HEK293 (cell line): ENCODE data around the gene AIF1L.

Experiments
- CTCF ChIA-PET: fragments of 350-600 bp; formaldehyde crosslinking; extraction: SDS; loops from one replicate; lab custom pipeline; 2021; ENCODE audit warnings: antibody characterized with exemption; lab: Yijun Ruan, JAX
- POLR2A ChIA-PET: fragments of 300-600 bp; formaldehyde crosslinking; extraction: SDS; loops from one replicate; lab custom pipeline; 2020; ENCODE audit warnings: antibody characterized with exemption, inconsistent platforms; lab: Yijun Ruan, JAX
- H3K27ac ChIP-seq: fragments of 200-500 bp; sonication (Bioruptor generic); 2 replicates; pipeline ENCODE4 v1.5.1; 2014; ENCODE audit warnings: low read depth, low read length, control low read depth, inconsistent platforms; ENCODE audit errors: extremely low read depth
- H3K36me3 ChIP-seq, 2 experiments: fragments of 200-500 bp in 1 of 2; sonication (Bioruptor generic) in 1 of 2; 1 replicate in 1 of 2; 2 replicates in 1 of 2; pipeline ENCODE4 v1.5.1; 2014 to 2017; ENCODE audit warnings: inconsistent platforms in 2 of 2, low read length in 2 of 2; ENCODE audit not compliant: control insufficient read depth in 2 of 2, insufficient read depth in 1 of 2
- H3K4me1 ChIP-seq: fragments of 200-500 bp; sonication (Bioruptor generic); 2 replicates; pipeline ENCODE4 v1.5.1; 2014; ENCODE audit warnings: mild to moderate bottlenecking, low read length, inconsistent platforms; ENCODE audit not compliant: control insufficient read depth, insufficient read depth
- H3K4me3 ChIP-seq: 2 replicates; pipeline ENCODE4 v1.5.1; 2011; ENCODE audit warnings: low read depth, mild to moderate bottlenecking, control low read depth, low read length, moderate library complexity
- H3K9me3 ChIP-seq: fragments of 200-500 bp; sonication (Bioruptor generic); 2 replicates; pipeline ENCODE4 v1.5.1; 2014; ENCODE audit warnings: low read depth, low read length, inconsistent platforms; ENCODE audit not compliant: control insufficient read depth, insufficient read depth
- BCL11A ChIP-seq: fragments of 450-650 bp; formaldehyde crosslinking; IDR thresholded peaks from 2 replicates; pipeline ENCODE4 v1.5.1; 2016; ENCODE audit warnings: low read depth, missing biosample characterization, missing genetic modification characterization
- EGR2 ChIP-seq: fragments of 450-650 bp; formaldehyde crosslinking; IDR thresholded peaks from 2 replicates; pipeline ENCODE4 v1.5.1; 2016; ENCODE audit warnings: low read depth, missing biosample characterization, missing genetic modification characterization
- GLI2 ChIP-seq: fragments of 450-650 bp; formaldehyde crosslinking; IDR thresholded peaks from 2 replicates; pipeline ENCODE4; 2017; ENCODE audit warnings: missing biosample characterization, missing genetic modification characterization, low read depth, borderline replicate concordance
- INSM2 ChIP-seq: fragments of 450-650 bp; formaldehyde crosslinking; IDR thresholded peaks from 2 replicates; pipeline ENCODE4 v1.5.1; 2016; ENCODE audit warnings: missing biosample characterization, missing genetic modification characterization
- KLF10 ChIP-seq: fragments of 450-650 bp; IDR thresholded peaks from 2 replicates; pipeline ENCODE4 v1.5.1; 2018; ENCODE audit warnings: missing biosample characterization, mild to moderate bottlenecking, missing genetic modification characterization
- KLF8 ChIP-seq: fragments of 450-650 bp; formaldehyde crosslinking; IDR thresholded peaks from 2 replicates; pipeline ENCODE4 v1.5.1; 2016; ENCODE audit warnings: missing biosample characterization, missing genetic modification characterization
- PRDM10 ChIP-seq: fragments of 450-650 bp; formaldehyde crosslinking; IDR thresholded peaks from 2 replicates; pipeline ENCODE4 v1.5.1; 2016; ENCODE audit warnings: missing biosample characterization, missing genetic modification characterization
- PRDM4 ChIP-seq: fragments of 450-650 bp; formaldehyde crosslinking; IDR thresholded peaks from 2 replicates; pipeline ENCODE4 v1.5.1; 2017; ENCODE audit warnings: missing biosample characterization, missing genetic modification characterization
- SP7 ChIP-seq: fragments of 450-650 bp; formaldehyde crosslinking; IDR thresholded peaks from 2 replicates; pipeline ENCODE4 v1.5.1; 2016; ENCODE audit warnings: missing biosample characterization, missing genetic modification characterization
- ZBTB21 ChIP-seq: fragments of 450-650 bp; formaldehyde crosslinking; IDR thresholded peaks from 2 replicates; pipeline ENCODE4 v1.5.1; 2017; ENCODE audit warnings: missing biosample characterization, missing genetic modification characterization
- ZBTB7A ChIP-seq: fragments of 450-650 bp; formaldehyde crosslinking; IDR thresholded peaks from 2 replicates; pipeline ENCODE4 v1.5.1; 2016; ENCODE audit warnings: low read depth, missing biosample characterization, missing genetic modification characterization
- ZFP3 ChIP-seq: fragments of 450-650 bp; formaldehyde crosslinking; IDR thresholded peaks from 2 replicates; pipeline ENCODE4 v1.5.1; 2016; ENCODE audit warnings: low read depth, missing biosample characterization, missing genetic modification characterization
- ZNF132 ChIP-seq: fragments of 450-650 bp; formaldehyde crosslinking; IDR thresholded peaks from 2 replicates; pipeline ENCODE4 v1.5.1; 2017; ENCODE audit warnings: missing biosample characterization, missing genetic modification characterization, borderline replicate concordance
- ZNF24 ChIP-seq: fragments of 450-650 bp; formaldehyde crosslinking; IDR thresholded peaks from 2 replicates; pipeline ENCODE4 v1.5.1; 2016; ENCODE audit warnings: missing biosample characterization, missing genetic modification characterization
- ZNF416 ChIP-seq: fragments of 450-650 bp; formaldehyde crosslinking; IDR thresholded peaks from 2 replicates; pipeline ENCODE4 v1.5.1; 2016; ENCODE audit warnings: missing biosample characterization, missing genetic modification characterization
- ZNF692 ChIP-seq: fragments of 450-650 bp; formaldehyde crosslinking; IDR thresholded peaks from 2 replicates; pipeline ENCODE4 v1.5.1; 2016; ENCODE audit warnings: missing biosample characterization, missing genetic modification characterization
- ZNF701 ChIP-seq: fragments of 450-650 bp; formaldehyde crosslinking; IDR thresholded peaks from 2 replicates; pipeline ENCODE4 v1.5.1; 2016; ENCODE audit warnings: missing biosample characterization, missing genetic modification characterization
- ZNF843 ChIP-seq: fragments of 450-650 bp; formaldehyde crosslinking; IDR thresholded peaks from 2 replicates; pipeline ENCODE4 v1.5.1; 2016; ENCODE audit warnings: missing biosample characterization, missing genetic modification characterization

AIF1L gene

GRCh38 chr9:131121346-131121745 is 25.0 kb downstream of the AIF1L start (continued):
- no peak for TF ChIP-seq PRDM10
- TF ChIP-seq ZNF692 (tag by site-specific recombination): no peak

GRCh38 chr9:131122158-131122557 is 25.8 kb downstream of the AIF1L start:
- Histone ChIP-seq H3K4me1 (no peaks in the 10 kb centered on the region), H3K9me3 (no peaks in the 10 kb centered on the region), H3K36me3 (peaks cover 0 to 27% of the 10 kb centered on the region in 2 experiments; a peak in 1 of 3 replicates), H3K4me3 (no peak overlapping the region), H3K27ac (no peak overlapping the region)
- ChIA-PET CTCF (interaction anchor here (1.0 kb wide), 1 partner anchor 11 kb away, joined by 4 read pairs; no protein-coding TSS in a partner anchor), POLR2A (interaction anchor here (0.6 to 0.7 kb wide), 2 partner anchors 37 to 514 kb away, joined by 3 read pairs; no protein-coding TSS in a partner anchor)
- TF ChIP-seq ZNF24: no peak
- no peak for TF ChIP-seq SP7 (tag by site-specific recombination)
- no peak for TF ChIP-seq EGR2 (tag by site-specific recombination)
- no peak for TF ChIP-seq KLF10
- no peak for TF ChIP-seq ZNF132 (tag by site-specific recombination)
- no peak for TF ChIP-seq ZNF416 (tag by site-specific recombination)
- TF ChIP-seq ZNF701 (tag by site-specific recombination): no peak
- TF ChIP-seq ZNF843 (tag by site-specific recombination): no peak
- TF ChIP-seq GLI2: no peak
- no peak for TF ChIP-seq BCL11A (tag by site-specific recombination)
- no peak for TF ChIP-seq INSM2 (tag by site-specific recombination)
- no peak for TF ChIP-seq ZBTB7A
- no peak for TF ChIP-seq KLF8 (tag by site-specific recombination)
- no peak for TF ChIP-seq PRDM4
- no peak for TF ChIP-seq ZBTB21 (tag by site-specific recombination)
- no peak for TF ChIP-seq ZFP3
